ENCODE data around the gene ZNF808.
"Not testable (repeated sequence)": the region's sequence is repeated elsewhere in the genome, so short reads cannot be mapped to it uniquely, and the experiment has no call there.

ZNF808 gene

DNA sequence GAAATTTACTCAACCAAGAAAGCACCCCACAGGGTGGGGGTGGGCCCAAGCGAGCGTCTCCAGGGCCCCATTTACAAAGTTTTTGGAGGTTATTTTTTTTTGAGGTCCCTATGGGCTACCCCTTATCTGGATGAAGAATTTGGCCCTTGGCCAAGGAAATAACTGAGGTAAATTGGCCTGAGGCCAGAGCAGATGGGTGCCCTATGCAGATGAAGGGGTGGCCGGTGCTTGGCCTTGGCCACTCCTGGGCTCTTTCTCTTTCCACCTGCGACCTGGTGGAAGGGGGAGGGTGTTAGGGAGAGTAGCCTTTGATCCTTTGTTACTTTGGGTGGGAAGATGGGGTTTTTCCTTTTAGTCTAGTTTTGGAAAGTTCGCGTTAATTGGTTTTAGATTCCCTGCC lies 58.1 kb downstream of the ZNF808 start:
- Mint-ChIP-seq H3K27ac (no peak overlapping the region), H3K9me3 (peaks cover 0 to 9% of the 10 kb centered on the region in 2 donors)

DNA sequence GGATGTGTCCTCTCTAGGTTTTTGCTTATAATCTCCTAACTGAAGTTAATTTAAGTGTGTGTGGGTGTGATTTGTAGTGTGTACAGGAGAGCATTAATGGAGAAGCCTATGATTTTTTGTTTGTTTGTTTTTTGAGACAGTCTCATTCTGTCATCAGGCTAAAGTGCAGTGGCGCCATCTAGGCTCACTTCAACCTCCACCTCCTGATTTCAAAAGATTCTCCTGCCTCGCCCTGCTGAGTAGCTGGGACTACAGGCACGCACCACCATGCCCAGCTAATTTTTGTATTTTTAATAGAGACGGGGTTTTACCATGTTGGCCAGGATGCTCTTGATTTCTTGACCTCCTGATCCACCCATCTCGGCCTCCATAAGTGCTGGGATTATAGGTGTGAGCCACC lies 63.3 kb downstream of the ZNF808 start:
- H3K27me3 Mint-ChIP-seq: no peaks in the 10 kb centered on the region
- peak overlapping the region in 1 of 2 donors; percentile 44 for H3K27ac Mint-ChIP-seq
- DNase-seq (no peak), ATAC-seq (replicated peaks) (no peak)
- H3K4me1 Mint-ChIP-seq (ENCODE audit: low read depth in 2 of 2): peaks cover 0 to 5% of the 10 kb centered on the region in 2 donors
- H3K36me3 Mint-ChIP-seq (ENCODE audit: insufficient read depth): peaks cover 16% of the 10 kb centered on the region
- H3K9me3 Mint-ChIP-seq: no peaks in the 10 kb centered on the region
- no peak overlapping the region for H3K4me3 Mint-ChIP-seq

More for the DNA sequence above, 58.1 kb downstream of the ZNF808 start:
- ATAC-seq (replicated peaks) (no peak), DNase-seq (no peak)
- Mint-ChIP-seq H3K27me3 (no peaks in the 10 kb centered on the region), H3K36me3 (ENCODE audit: insufficient read depth) (peaks cover 43% of the 10 kb centered on the region), H3K4me1 (ENCODE audit: low read depth in 2 of 2) (peaks cover 0 to 5% of the 10 kb centered on the region in 2 donors), H3K4me3 (no peak overlapping the region)

DNA sequence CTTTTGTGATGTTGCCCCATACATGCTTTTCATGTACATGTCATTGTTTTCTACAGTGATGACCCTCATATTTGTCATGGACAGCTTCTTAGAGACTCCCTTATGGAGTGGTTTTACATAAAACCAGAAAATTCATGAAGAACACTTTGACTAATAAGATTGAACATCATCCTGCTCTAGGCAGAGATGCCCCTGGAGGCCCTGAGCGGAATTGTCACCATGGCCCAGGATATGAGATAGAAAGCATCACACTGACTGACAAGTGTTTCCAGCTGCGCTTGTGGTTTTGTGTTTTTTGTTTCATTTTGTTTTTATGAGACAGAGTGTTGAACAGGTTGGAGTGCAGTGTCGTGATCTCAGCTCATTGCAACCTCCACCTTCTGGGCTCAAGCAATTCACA lies 64.8 kb downstream of the ZNF808 start:
- H3K4me1 Mint-ChIP-seq (ENCODE audit: low read depth in 2 of 2): peaks cover 0 to 5% of the 10 kb centered on the region in 2 donors
- no peak overlapping the region for H3K4me3 Mint-ChIP-seq
- H3K27me3 Mint-ChIP-seq: no peaks in the 10 kb centered on the region
- DNase-seq (no peak), ATAC-seq (replicated peaks) (no peak)
- no peak overlapping the region for H3K27ac Mint-ChIP-seq
- H3K9me3 Mint-ChIP-seq: no peaks in the 10 kb centered on the region
- peaks cover 19% of the 10 kb centered on the region for H3K36me3 Mint-ChIP-seq (ENCODE audit: insufficient read depth)

DNA sequence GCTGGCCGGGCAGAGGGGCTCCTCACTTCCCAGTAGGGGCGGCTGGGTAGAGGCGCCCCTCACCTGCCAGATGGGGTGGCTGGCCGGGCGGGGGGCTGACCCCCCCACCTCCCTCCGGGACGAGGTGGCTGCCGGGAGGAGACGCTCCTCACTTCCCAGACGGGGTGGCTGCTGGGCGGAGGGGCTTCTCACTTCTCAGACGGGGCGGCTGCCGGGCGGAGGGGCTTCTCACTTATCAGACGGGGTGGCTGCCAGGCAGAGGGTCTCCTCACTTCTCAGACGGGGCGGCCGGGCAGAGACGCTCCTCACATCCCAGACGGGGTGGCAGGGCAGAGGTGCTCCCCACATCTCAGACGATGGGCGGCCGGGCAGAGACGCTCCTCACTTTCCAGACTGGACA lies 66.0 kb downstream of the ZNF808 start:
- not testable (repeated sequence) for H3K4me1 Mint-ChIP-seq (ENCODE audit: low read depth in 2 of 2); ATAC-seq (replicated peaks); H3K4me3 Mint-ChIP-seq; DNase-seq; H3K27me3 Mint-ChIP-seq; H3K27ac Mint-ChIP-seq; H3K9me3 Mint-ChIP-seq
- peaks cover 19% of the 10 kb centered on the region for H3K36me3 Mint-ChIP-seq (ENCODE audit: insufficient read depth)

DNA sequence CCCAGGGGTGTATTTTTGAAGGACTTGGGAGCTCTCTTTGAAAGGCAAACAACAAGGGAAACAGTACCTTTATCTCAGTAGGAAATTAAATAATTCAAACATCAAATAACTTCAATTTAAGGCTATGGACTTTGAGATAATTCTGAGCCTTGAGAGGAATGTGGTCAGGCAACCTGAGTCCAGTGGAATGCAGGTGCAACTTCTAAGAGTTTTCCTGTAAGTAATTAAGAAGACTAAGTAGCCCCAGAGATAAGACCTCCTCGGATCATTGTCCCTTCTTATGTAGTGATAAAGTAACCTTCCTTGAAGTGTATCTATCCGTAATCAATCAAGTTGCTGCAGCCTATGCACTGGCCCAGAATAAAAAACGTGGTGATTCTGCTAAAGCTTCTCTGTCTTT lies 71.8 kb downstream of the ZNF808 start:
- Mint-ChIP-seq H3K9me3 (no peaks in the 10 kb centered on the region), H3K4me3 (no peak overlapping the region), H3K4me1 (ENCODE audit: low read depth in 2 of 2) (peaks cover 10 to 18% of the 10 kb centered on the region in 2 donors), H3K27me3 (no peaks in the 10 kb centered on the region), H3K36me3 (ENCODE audit: insufficient read depth) (peaks cover 15% of the 10 kb centered on the region), H3K27ac (no peak overlapping the region)
- ATAC-seq (replicated peaks): no peak
- no peak for DNase-seq

DNA sequence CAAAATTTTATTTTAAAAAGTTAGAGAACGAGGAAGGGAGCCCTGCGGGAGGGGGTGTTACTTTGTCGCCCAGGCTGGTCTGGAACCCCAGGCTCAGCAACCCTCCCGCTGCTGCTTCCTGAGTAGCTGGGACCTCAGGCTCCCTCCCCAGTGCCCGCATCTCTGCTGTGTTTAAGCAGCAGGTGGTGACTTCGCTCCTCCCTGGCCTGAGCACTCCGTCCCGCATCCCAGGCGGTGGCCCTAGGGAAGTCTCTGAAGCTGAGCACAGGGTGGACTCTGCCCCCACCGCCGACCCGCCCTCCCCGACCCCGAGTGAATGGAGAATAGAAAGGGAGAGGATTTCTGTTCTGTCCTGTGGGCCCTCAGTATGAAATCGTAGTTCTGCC lies 73.2 kb downstream of the ZNF808 start:
- no peaks in the 10 kb centered on the region for H3K9me3 Mint-ChIP-seq
- DNase-seq: peak in 1 of 3 experiments; percentile 13
- H3K36me3 Mint-ChIP-seq (ENCODE audit: insufficient read depth): peaks cover 12% of the 10 kb centered on the region
- no peaks in the 10 kb centered on the region for H3K27me3 Mint-ChIP-seq
- peak; percentile 25 for ATAC-seq (replicated peaks)
- H3K4me3 Mint-ChIP-seq: peak overlapping the region; percentile 84 to 92
- H3K27ac Mint-ChIP-seq: peak overlapping the region; percentile 78 to 93
- H3K4me1 Mint-ChIP-seq (ENCODE audit: low read depth in 2 of 2): peaks cover 15 to 22% of the 10 kb centered on the region in 2 donors

DNA sequence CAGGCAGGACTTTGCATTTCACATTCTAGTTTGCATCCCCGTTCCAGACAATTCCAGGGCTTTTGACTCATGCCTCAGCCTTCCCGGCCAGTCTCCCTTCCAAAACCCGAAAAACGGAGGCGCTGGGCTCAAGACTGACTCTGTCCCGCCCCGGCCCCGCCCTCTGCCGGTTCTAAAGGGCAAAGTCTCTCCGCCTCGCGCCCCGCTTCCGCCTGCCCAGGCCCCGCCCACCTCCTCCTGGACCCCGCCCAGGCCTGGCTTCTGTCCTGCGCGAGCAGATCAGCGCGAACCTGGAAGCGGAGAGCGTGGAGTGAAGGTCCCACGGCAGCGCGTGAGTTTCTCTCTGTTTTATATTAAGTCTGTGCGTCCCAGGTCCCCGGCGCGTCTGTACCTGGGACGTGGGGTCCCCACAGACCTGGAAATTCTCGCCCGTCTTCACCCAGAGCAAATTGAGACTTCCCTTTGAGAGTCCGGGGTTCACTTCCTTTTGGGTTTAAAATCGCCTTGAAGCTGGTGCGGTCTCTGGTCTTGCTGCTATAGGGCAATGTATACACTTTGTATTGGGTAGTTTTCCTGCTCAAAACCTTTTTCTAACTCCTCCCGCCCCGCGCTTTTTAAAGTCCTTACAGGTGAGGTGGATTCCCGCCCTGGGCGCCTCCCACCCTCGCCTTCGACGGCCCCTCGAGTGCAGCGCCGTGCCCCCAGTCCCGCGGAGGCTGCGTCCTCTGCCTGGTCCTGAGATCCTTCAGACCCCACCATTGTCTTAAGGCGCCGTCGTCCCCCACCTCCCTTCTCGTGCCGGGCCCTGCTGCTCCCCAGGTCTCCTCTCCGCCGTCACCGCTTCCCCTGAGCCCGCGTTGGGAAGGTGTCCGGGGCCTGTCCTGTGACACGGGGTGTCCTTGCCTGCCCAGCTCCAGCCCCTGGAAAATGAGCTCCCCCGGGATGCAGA lies 73.8 kb downstream of the ZNF808 start:
- peak overlapping the region; percentile 78 to 93 for H3K27ac Mint-ChIP-seq
- peak; percentile 93 to 94 (median 93) for DNase-seq
- H3K4me1 Mint-ChIP-seq (ENCODE audit: low read depth in 2 of 2): peaks cover 17 to 22% of the 10 kb centered on the region in 2 donors
- H3K9me3 Mint-ChIP-seq: no peaks in the 10 kb centered on the region
- no peaks in the 10 kb centered on the region for H3K27me3 Mint-ChIP-seq
- peaks cover 10% of the 10 kb centered on the region for H3K36me3 Mint-ChIP-seq (ENCODE audit: insufficient read depth)
- peak overlapping the region; percentile 84 to 92 for H3K4me3 Mint-ChIP-seq
- ATAC-seq (replicated peaks): peak; percentile 97

DNA sequence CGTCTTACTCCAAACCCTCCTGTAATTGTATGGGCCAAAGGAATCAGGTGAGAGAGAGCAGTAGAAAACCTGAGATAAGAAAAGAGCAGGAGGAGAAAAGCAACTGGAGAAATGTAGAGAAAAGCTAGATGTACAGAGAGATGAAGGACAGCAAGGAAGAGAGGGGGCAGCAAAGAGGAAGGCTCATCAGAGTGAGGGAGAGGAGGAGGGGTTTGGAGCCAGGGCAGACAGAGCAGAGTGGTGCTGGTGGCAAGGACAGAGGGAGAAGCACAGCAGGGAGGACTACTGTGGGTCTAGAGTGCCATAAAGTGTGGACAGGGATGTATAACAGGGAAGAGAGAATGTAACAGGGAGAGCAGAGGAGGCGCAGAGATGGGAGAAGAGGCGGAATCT lies 74.5 kb downstream of the ZNF808 start:
- H3K36me3 Mint-ChIP-seq (ENCODE audit: insufficient read depth); DNase-seq; H3K27me3 Mint-ChIP-seq; ATAC-seq (replicated peaks); H3K9me3 Mint-ChIP-seq: not testable (repeated sequence)
- Mint-ChIP-seq H3K4me1 (ENCODE audit: low read depth in 2 of 2) (peaks cover 19 to 22% of the 10 kb centered on the region in 2 donors), H3K27ac (peak overlapping the region; percentile 78 to 93), H3K4me3 (peak overlapping the region; percentile 84 to 92)

DNA sequence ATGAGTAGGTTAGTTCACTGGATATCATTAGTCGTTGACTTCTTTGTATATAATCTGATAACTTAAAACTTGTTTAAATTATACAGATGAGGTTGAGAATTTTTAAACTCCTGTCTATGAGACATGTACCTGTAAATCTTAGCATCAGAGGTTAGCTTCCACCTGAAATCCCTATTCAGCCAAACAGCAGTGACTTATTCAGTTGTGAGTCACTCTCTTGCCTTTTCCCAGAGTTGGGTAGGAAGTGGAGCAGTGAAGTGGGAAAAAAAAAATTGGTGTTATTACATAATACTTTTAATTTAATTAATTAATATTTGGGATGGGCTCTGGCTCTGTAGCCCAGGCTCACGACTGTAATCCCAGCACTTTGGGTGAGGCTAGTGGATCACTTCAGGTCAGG lies 75.5 kb downstream of the ZNF808 start:
- H3K36me3 Mint-ChIP-seq (ENCODE audit: insufficient read depth): peaks cover 6% of the 10 kb centered on the region
- H3K27me3 Mint-ChIP-seq: no peaks in the 10 kb centered on the region
- H3K9me3 Mint-ChIP-seq: no peaks in the 10 kb centered on the region
- DNase-seq: no peak
- peak overlapping the region in 1 of 2 donors; percentile 6 for H3K27ac Mint-ChIP-seq
- peaks cover 20 to 26% of the 10 kb centered on the region in 2 donors for H3K4me1 Mint-ChIP-seq (ENCODE audit: low read depth in 2 of 2)
- ATAC-seq (replicated peaks): no peak
- H3K4me3 Mint-ChIP-seq: peak overlapping the region; percentile 84 to 92

DNA sequence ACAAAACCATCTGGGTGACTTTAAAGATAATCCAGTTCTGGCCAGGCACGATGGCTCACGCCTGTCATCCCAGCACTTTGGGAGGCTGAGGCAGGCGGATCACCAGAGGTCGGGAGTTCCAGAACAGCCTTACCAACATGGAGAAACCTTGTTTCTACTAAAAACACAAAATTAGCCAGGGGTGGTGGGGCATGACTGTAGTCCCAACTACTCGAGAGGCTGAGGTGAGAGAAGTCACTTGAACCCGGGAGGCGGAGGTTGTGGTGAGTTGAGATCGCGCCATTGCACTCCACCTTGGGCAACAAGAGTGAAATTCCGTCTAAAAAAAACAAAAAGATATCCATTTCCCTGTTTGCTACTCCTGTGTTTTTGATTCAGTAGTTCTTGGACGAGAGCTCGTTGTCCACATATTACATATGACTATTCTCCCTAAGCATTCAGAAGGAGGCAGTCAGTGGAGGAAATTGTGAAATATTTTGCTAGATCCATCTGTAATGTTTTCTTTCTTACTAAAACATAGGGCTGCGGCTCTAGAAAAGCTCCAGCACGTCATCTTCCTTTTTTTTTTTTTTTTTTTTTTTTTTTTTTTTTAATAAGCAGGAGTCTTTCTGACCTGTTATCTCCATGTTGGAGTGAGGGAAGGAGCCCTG lies 76.2 kb downstream of the ZNF808 start:
- H3K36me3 Mint-ChIP-seq (ENCODE audit: insufficient read depth): peaks cover 6% of the 10 kb centered on the region

More for the DNA sequence above, 76.2 kb downstream of the ZNF808 start:
- no peak for DNase-seq
- no peaks in the 10 kb centered on the region for H3K27me3 Mint-ChIP-seq
- no peak overlapping the region for H3K4me3 Mint-ChIP-seq
- no peak for ATAC-seq (replicated peaks)
- no peak overlapping the region for H3K27ac Mint-ChIP-seq
- H3K9me3 Mint-ChIP-seq: no peaks in the 10 kb centered on the region
- H3K4me1 Mint-ChIP-seq (ENCODE audit: low read depth in 2 of 2): peaks cover 20 to 27% of the 10 kb centered on the region in 2 donors
